Renal pelvis (tissue), 4 donors: ENCODE measurements around the gene DCAF16. TPM values are rescaled to one million over a fixed set of nuclear protein-coding genes. Genes with fewer than 3 reads are reported as not detected.

ENCODE experiments used
- DNase-seq: peaks from one replicate; pipeline ENCODE4 v3.0.0-alpha.2; 2013
- polyA plus RNA-seq, 3 donors: library from polyadenylated mRNA; unstranded; fragments of 120-200 nt; gene quantifications; one replicate each; pipeline ENCODE4 v1.2.1, GENCODE V29; 2013; ENCODE audit not compliant: insufficient read length in 3 of 3

Gene DCAF16
- polyA plus RNA-seq, 3 donors, result 36.2 to 73.7 (median 70.5) TPM

DNA sequence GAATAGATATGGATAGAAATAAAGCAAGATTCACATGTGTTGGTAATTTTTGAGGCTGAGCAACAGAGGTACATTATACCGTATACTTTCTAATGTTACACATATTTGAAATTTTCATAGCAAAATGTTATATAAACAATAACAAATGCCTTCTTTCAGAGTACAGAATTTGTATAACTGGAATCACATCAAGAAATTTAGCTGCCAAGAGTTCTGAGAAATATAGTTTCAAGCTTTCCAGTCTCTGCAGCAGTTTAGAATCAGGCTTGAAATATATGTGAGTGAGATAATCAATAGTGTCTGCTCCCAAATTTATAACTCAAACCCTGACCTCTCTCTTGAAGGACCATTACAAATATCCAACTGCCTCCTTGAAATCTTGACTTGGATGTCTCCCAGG lies 52.9 kb downstream of the DCAF16 start:
- DNase-seq, result no peak

DNA sequence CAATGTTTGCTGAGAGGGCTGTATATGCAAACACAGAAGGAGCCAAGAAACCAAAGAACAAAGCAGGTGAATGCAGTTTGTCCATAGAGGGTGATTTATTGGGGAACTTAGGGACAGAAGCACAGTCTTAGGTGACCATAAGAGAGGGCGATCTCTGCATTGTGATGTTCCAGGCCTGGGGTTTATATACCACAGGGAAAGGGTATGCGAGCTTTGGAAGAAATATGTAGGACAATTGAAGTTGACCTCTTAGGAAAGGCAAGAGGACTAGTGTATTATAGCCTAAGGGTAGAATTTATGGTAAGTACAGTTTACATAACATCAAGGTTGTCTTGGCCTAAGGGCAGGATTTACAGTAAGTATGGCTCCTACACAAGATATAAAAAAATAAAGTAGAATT lies 56.9 kb downstream of the DCAF16 start:
- DNase-seq, result no peak

Other genes starting within 250 kb of the DCAF16 start
- gene LAP3, start 233.6 kb downstream of the DCAF16 start, polyA plus RNA-seq, result 10 to 100 TPM; 72.4 to 75.7 (median 73.9) TPM
- 10 to 100 TPM; 59.5 to 74.8 (median 61.9) TPM for gene MED28, start 196.1 kb downstream of the DCAF16 start, polyA plus RNA-seq
- gene FAM184B, start 29.1 kb downstream of the DCAF16 start, polyA plus RNA-seq, result under 1 TPM; 0.50 to 0.84 (median 0.77) TPM
- gene NCAPG, start 222 bp upstream of the DCAF16 start, polyA plus RNA-seq, result 10 to 100 TPM; 27.2 to 31.0 (median 28.6) TPM
- gene LCORL, start 211.0 kb upstream of the DCAF16 start, polyA plus RNA-seq, result 10 to 100 TPM; 22.3 to 25.3 (median 24.9) TPM